SK-N-SH (cell line): ENCODE results near the gene CCL24. TPM values are rescaled to one million over a fixed set of nuclear protein-coding genes. Genes with fewer than 3 reads are reported as not detected.

Experiments
- CTCF ChIA-PET: fragments of 300-600, 350-600 bp; formaldehyde crosslinking; extraction: SDS; loops from one replicate; lab custom pipeline; 2021; lab: Yijun Ruan, JAX
- POLR2A ChIA-PET: fragments of 350-600 bp; sonication (Branson Sonifier 250); formaldehyde crosslinking; extraction: SDS; loops from one replicate; lab custom pipeline; 2020; ENCODE audit warnings: antibody characterized with exemption, inconsistent platforms; lab: Yijun Ruan, JAX
- DNase-seq: peaks from one replicate; pipeline ENCODE4 v3.0.0; 2012
- H2AFZ ChIP-seq: fragments of 200-600 bp; sonication (generic); 2 replicates; pipeline ENCODE4 v1.8.1; 2016; ENCODE audit warnings: antibody characterized with exemption, mild to moderate bottlenecking, low read depth
- H3F3A ChIP-seq: fragments of 200-600 bp; sonication (generic); replicated peaks from 2 replicates; pipeline ENCODE3; 2016; ENCODE audit warnings: antibody characterized with exemption, mild to moderate bottlenecking; ENCODE audit not compliant: insufficient read depth
- H3K27ac ChIP-seq, 2 experiments: fragments of 200-500 bp in 1 of 2; fragments of 200-600 bp in 1 of 2; sonication (Bioruptor generic) in 1 of 2; sonication (generic), shearing (Covaris generic) in 1 of 2; 2 replicates each; pipeline versions ENCODE4 v1.5.1 to v1.6.1; 2014 to 2016; ENCODE audit warnings: low read depth in 2 of 2, inconsistent platforms in 1 of 2, low read length in 1 of 2, mild to moderate bottlenecking in 1 of 2, mixed read lengths in 1 of 2
- H3K27me3 ChIP-seq: fragments of 200-600 bp; sonication (generic), shearing (Covaris generic); 2 replicates; pipeline ENCODE4 v1.6.1; 2016; ENCODE audit warnings: mixed run types; ENCODE audit not compliant: insufficient read depth
- H3K36me3 ChIP-seq, 2 experiments: fragments of 200-500 bp in 1 of 2; fragments of 200-600 bp in 1 of 2; sonication (Bioruptor generic) in 1 of 2; sonication (generic) in 1 of 2; replicated peaks in 1 of 2; 2 replicates each; pipeline versions ENCODE3 to v1.5.1; 2014 to 2016; ENCODE audit warnings: low read length in 1 of 2, mild to moderate bottlenecking in 1 of 2; ENCODE audit not compliant: insufficient read depth in 2 of 2, control insufficient read depth in 1 of 2
- H3K4me1 ChIP-seq, 2 experiments: fragments of 200-500 bp in 1 of 2; fragments of 200-600 bp in 1 of 2; sonication (Bioruptor generic) in 1 of 2; sonication (generic), shearing (Covaris generic) in 1 of 2; 2 replicates each; pipeline versions ENCODE4 v1.5.1 to v1.6.1; 2014 to 2016; ENCODE audit warnings: low read depth in 1 of 2, low read length in 1 of 2, mixed run types in 1 of 2; ENCODE audit not compliant: insufficient read depth in 2 of 2, control insufficient read depth in 1 of 2
- H3K4me2 ChIP-seq: fragments of 200-600 bp; sonication (generic), shearing (Covaris generic); 2 replicates; pipeline ENCODE4 v1.6.1; 2017; ENCODE audit warnings: mixed run types
- H3K4me3 ChIP-seq, 2 experiments: fragments of 200-500 bp in 1 of 2; fragments of 200-600 bp in 1 of 2; sonication (Bioruptor generic) in 1 of 2; sonication (generic), shearing (Covaris generic) in 1 of 2; 2 replicates each; pipeline versions ENCODE4 v1.5.1 to v1.8.1; 2014 to 2016; ENCODE audit warnings: low read depth in 2 of 2, inconsistent platforms in 1 of 2, low read length in 1 of 2, mild to moderate bottlenecking in 1 of 2, mixed read lengths in 1 of 2, moderate library complexity in 1 of 2
- H3K79me2 ChIP-seq: fragments of 200-600 bp; sonication (generic); 2 replicates; pipeline ENCODE4 v1.8.1; 2017; ENCODE audit warnings: mild to moderate bottlenecking; ENCODE audit not compliant: insufficient read depth
- H3K9ac ChIP-seq: fragments of 200-600 bp; sonication (generic); 2 replicates; pipeline ENCODE4 v1.6.1; 2017; ENCODE audit warnings: mixed run types
- H3K9me2 ChIP-seq: fragments of 200-600 bp; sonication (generic); 2 replicates; pipeline ENCODE4 v1.6.1; 2017; ENCODE audit warnings: mixed run types
- H3K9me3 ChIP-seq: fragments of 200-600 bp; sonication (generic); 2 replicates; pipeline ENCODE4 v1.6.1; 2017; ENCODE audit warnings: mixed run types, mild to moderate bottlenecking, moderate library complexity
- H4K20me1 ChIP-seq: fragments of 200-600 bp; sonication (generic); 2 replicates; pipeline ENCODE4 v1.6.1; 2017; ENCODE audit warnings: mild to moderate bottlenecking, mixed run types; ENCODE audit not compliant: insufficient read depth
- CHD2 ChIP-seq: fragments of 150-350 bp; IDR thresholded peaks from 2 replicates; pipeline ENCODE4 v1.6.1; 2018; ENCODE audit warnings: low read length; ENCODE audit not compliant: partially characterized antibody
- CTCF ChIP-seq: fragments of 200-600 bp; sonication (generic); IDR thresholded peaks from 2 replicates; pipeline ENCODE4 v1.6.1; 2017; ENCODE audit warnings: antibody characterized with exemption, mild to moderate bottlenecking, moderate library complexity
- EP300 ChIP-seq, 2 experiments: IDR thresholded peaks; 2 replicates each; pipeline versions ENCODE4 v1.4.0 to v1.6.1; 2012; ENCODE audit warnings: borderline replicate concordance in 1 of 2, low read depth in 1 of 2, low read length in 1 of 2
- FOSL2 ChIP-seq: IDR thresholded peaks from 2 replicates; pipeline ENCODE4 v1.4.0; 2012; ENCODE audit warnings: low read depth, mild to moderate bottlenecking, moderate library complexity, borderline replicate concordance
- GABPA ChIP-seq: IDR thresholded peaks from 2 replicates; pipeline ENCODE4 v1.4.0; 2012; ENCODE audit warnings: low read depth, mild to moderate bottlenecking
- IRF3 ChIP-seq: fragments of 150-350 bp; IDR thresholded peaks from 2 replicates; pipeline ENCODE4 v1.6.1; 2016; ENCODE audit warnings: mild to moderate bottlenecking, low read depth, low read length
- MEF2A ChIP-seq: IDR thresholded peaks from 2 replicates; pipeline ENCODE4 v1.4.0; 2012; ENCODE audit warnings: low read depth, borderline replicate concordance
- MXI1 ChIP-seq: IDR thresholded peaks from 2 replicates; pipeline ENCODE4 v1.6.1; 2012; ENCODE audit warnings: mild to moderate bottlenecking, low read depth, low read length, improper control_type of control experiment
- PBX3 ChIP-seq: IDR thresholded peaks from 2 replicates; pipeline ENCODE4; 2012
- RAD21 ChIP-seq: IDR thresholded peaks from 2 replicates; pipeline ENCODE4 v1.6.1; 2012; ENCODE audit warnings: mild to moderate bottlenecking, low read length
- RFX5 ChIP-seq: IDR thresholded peaks from 2 replicates; pipeline ENCODE4 v1.6.1; 2012; ENCODE audit warnings: mild to moderate bottlenecking, improper control_type of control experiment, low read length
- SMC3 ChIP-seq: IDR thresholded peaks from 2 replicates; pipeline ENCODE4 v1.6.1; 2012; ENCODE audit warnings: low read depth, low read length, improper control_type of control experiment
- TAF1 ChIP-seq: IDR thresholded peaks from 2 replicates; pipeline ENCODE4 v1.6.1; 2012; ENCODE audit warnings: low read depth, mild to moderate bottlenecking, low read length, moderate library complexity, borderline replicate concordance
- TCF12 ChIP-seq: IDR thresholded peaks from 2 replicates; pipeline ENCODE4 v1.4.0; 2012
- TEAD4 ChIP-seq: IDR thresholded peaks from 2 replicates; pipeline ENCODE4 v1.4.0; 2012; ENCODE audit warnings: mild to moderate bottlenecking, borderline replicate concordance; ENCODE audit not compliant: insufficient read depth
- ZBTB33 ChIP-seq: IDR thresholded peaks from 2 replicates; pipeline ENCODE4 v1.4.0; 2012; ENCODE audit warnings: low read depth, borderline replicate concordance
- WGBS: methylation state at CpG from one replicate; pipeline ENCODE4 v1.1.6; 2017; ENCODE audit warnings: low lambda C conversion rate; 5-methylcytosine and 5-hydroxymethylcytosine counted together
- polyA plus RNA-seq, 3 experiments: library from polyadenylated mRNA; depleted of rRNA; stranded (reverse); fragments of >200 nt; gene quantifications; 2 replicates each; pipeline ENCODE4 v1.2.3, GENCODE V29; 2012
- TF ChIP-seq, protein P1 (sequence below): IDR thresholded peaks from 2 replicates; pipeline ENCODE4 v1.6.1; 2012; ENCODE audit warnings: mild to moderate bottlenecking, low read depth, low read length, moderate library complexity

Gene CCL24
- polyA plus RNA-seq, 1 of the 3 experiments (the other 2 are of a cell fraction): not detected

DNA sequence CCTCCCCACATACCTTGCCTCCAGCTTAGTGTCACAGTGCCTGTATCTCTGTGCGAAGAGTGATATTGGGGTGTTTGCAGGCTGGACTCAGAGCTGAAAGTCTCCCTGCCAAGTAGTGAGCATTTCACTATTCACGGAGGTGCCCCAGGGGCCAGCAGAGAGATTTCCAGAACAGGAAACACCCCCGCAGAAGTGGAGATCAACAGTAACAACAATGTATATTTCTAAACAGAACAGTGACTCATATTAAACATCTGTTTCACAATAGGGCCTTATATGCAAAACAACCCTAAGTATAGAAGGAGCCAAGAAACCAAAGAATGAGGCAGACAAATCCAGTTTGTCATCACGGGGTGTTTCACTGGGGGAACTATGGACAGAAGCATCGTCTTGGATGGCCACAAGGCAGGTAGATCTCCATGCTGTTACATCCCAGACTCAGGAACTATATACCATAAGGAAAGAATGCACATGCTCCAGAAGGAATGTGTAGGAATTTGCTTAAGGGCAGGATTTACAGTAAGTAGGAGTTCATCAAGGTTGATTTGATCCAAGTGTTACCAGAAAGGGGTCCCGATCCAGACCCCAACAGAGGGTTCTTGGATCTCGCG lies 29.3 kb upstream of the CCL24 start:
- H3K9me2 ChIP-seq: no peaks in the 10 kb centered on the region
- H3K79me2 ChIP-seq: no peaks in the 10 kb centered on the region
- 0 out of 2 replicates have a peak overlapping the region, but pooled peaks have one; percentile 9 for H3K4me2 ChIP-seq
- H3K4me3 ChIP-seq: no peak overlapping the region
- H3K4me1 ChIP-seq: peaks cover 2 to 9% of the 10 kb centered on the region in 2 experiments; a peak in 1 of 4 replicates
- H2AFZ ChIP-seq: no peak overlapping the region
- peaks cover 12% of the 10 kb centered on the region for H3K27me3 ChIP-seq
- H3F3A ChIP-seq: no peaks in the 10 kb centered on the region
- H3K27ac ChIP-seq: no peak overlapping the region
- H3K9me3 ChIP-seq: no peaks in the 10 kb centered on the region
- TF ChIP-seq MEF2A: no peak
- no peak for TF ChIP-seq RFX5
- TF ChIP-seq FOSL2: peak; percentile 50; the same call in 1 of the 2 replicates
- no peak for TF ChIP-seq CHD2
- no peak for TF ChIP-seq MXI1
- TF ChIP-seq TEAD4: no peak
- no peak for TF ChIP-seq GABPA
- TF ChIP-seq TCF12: peak; percentile 49
- TF ChIP-seq ZBTB33: no peak
- TF ChIP-seq TAF1: no peak
- no peak for TF ChIP-seq CTCF
- H3K9ac ChIP-seq: no peak overlapping the region
- POLR2A ChIA-PET: no interaction called here
- H4K20me1 ChIP-seq: no peaks in the 10 kb centered on the region
- H3K36me3 ChIP-seq: no peaks in the 10 kb centered on the region
- CTCF ChIA-PET: interaction anchor here (1.7 to 4.5 kb wide), 2 partner anchors 23 to 177 kb away, joined by 12 to 18 read pairs; no protein-coding TSS in a partner anchor
- no peak for DNase-seq
- WGBS: 56% methylated on average over 8 of the region's 8 CpGs

DNA sequence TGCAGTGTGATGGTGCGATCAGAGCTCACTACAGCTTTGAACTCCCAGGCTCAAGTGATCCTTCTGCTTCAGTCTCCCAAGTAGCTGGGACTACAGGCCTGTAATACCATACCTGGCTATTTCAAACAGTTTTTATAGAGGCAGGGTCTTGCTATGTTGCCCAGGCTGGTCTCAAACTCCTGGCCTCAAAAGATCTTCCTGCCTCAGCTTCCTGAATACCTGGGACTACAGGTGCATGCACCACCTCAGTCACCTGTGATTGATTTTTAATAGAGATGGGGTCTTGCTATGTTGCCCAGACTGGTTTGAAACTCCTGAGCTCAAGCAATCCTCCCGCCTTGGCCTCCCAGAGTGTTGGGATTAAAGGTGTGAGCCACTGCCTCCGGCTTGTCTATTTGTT lies 26.4 kb upstream of the CCL24 start:
- no peaks in the 10 kb centered on the region for H3K9me2 ChIP-seq
- H3K27ac ChIP-seq: no peak overlapping the region
- no peak for DNase-seq
- H4K20me1 ChIP-seq: no peaks in the 10 kb centered on the region
- no peaks in the 10 kb centered on the region for H3K9me3 ChIP-seq
- no peak overlapping the region for H3K9ac ChIP-seq
- CTCF ChIA-PET: no interaction called here
- H2AFZ ChIP-seq: no peak overlapping the region
- POLR2A ChIA-PET: no interaction called here
- H3K36me3 ChIP-seq: no peaks in the 10 kb centered on the region
- H3K4me1 ChIP-seq: peaks cover 2 to 9% of the 10 kb centered on the region in 2 experiments; a peak in 1 of 4 replicates
- H3K4me2 ChIP-seq: no peak overlapping the region
- WGBS: 88% methylated on average over 3 of the region's 3 CpGs
- H3K27me3 ChIP-seq: no peaks in the 10 kb centered on the region; the same call in 1 of the 2 replicates
- no peaks in the 10 kb centered on the region for H3K79me2 ChIP-seq
- no peaks in the 10 kb centered on the region for H3F3A ChIP-seq
- no peak overlapping the region for H3K4me3 ChIP-seq
- no peak for TF ChIP-seq GABPA
- no peak for TF ChIP-seq PBX3
- TF ChIP-seq RAD21: no peak
- TF ChIP-seq, protein P1, sequence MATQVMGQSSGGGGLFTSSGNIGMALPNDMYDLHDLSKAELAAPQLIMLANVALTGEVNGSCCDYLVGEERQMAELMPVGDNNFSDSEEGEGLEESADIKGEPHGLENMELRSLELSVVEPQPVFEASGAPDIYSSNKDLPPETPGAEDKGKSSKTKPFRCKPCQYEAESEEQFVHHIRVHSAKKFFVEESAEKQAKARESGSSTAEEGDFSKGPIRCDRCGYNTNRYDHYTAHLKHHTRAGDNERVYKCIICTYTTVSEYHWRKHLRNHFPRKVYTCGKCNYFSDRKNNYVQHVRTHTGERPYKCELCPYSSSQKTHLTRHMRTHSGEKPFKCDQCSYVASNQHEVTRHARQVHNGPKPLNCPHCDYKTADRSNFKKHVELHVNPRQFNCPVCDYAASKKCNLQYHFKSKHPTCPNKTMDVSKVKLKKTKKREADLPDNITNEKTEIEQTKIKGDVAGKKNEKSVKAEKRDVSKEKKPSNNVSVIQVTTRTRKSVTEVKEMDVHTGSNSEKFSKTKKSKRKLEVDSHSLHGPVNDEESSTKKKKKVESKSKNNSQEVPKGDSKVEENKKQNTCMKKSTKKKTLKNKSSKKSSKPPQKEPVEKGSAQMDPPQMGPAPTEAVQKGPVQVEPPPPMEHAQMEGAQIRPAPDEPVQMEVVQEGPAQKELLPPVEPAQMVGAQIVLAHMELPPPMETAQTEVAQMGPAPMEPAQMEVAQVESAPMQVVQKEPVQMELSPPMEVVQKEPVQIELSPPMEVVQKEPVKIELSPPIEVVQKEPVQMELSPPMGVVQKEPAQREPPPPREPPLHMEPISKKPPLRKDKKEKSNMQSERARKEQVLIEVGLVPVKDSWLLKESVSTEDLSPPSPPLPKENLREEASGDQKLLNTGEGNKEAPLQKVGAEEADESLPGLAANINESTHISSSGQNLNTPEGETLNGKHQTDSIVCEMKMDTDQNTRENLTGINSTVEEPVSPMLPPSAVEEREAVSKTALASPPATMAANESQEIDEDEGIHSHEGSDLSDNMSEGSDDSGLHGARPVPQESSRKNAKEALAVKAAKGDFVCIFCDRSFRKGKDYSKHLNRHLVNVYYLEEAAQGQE: no peak
- no peak for TF ChIP-seq RFX5
- TF ChIP-seq IRF3: no peak
- no peak for TF ChIP-seq EP300 (IDR thresholded peaks at IDR 0.05; ENCODE audit: borderline replicate concordance in 1 of 2, low read depth in 1 of 2, low read length in 1 of 2)
- no peak for TF ChIP-seq FOSL2
- TF ChIP-seq SMC3: no peak
